Stomach (tissue), 19 donors: ENCODE data around the gene S100A12. TPM values are rescaled to one million over a fixed set of nuclear protein-coding genes. Genes with fewer than 3 reads are reported as not detected.
"Not testable (repeated sequence)": the region's sequence is repeated elsewhere in the genome, so short reads cannot be mapped to it uniquely, and the experiment has no call there.

Experiments used
- DNase-seq, 2 donors: peaks; one replicate each; pipeline versions ENCODE4 v3.0.0 to v3.0.0-alpha.2; 2013 to 2019
- H3K27ac ChIP-seq, 5 donors: fragments of 200-600 bp in 4 of 5; sonication (generic) in 4 of 5; one replicate each; pipeline ENCODE4 v1.5.1; 2013 to 2019; ENCODE audit warnings: mild to moderate bottlenecking in 1 of 5, moderate library complexity in 1 of 5
- H3K27me3 ChIP-seq, 3 donors: fragments of 200-600 bp; sonication (generic); one replicate each; pipeline ENCODE4 v1.5.1; 2017 to 2019; ENCODE audit warnings: mixed run types in 1 of 3
- H3K36me3 ChIP-seq, 4 donors: fragments of 200-600 bp; sonication (generic); 1 replicate in 3 of 4; 2 replicates in 1 of 4; pipeline ENCODE4 v1.5.1; 2016 to 2019
- H3K4me1 ChIP-seq, 4 donors: fragments of 200-600 bp; sonication (generic); one replicate each; pipeline ENCODE4 v1.5.1; 2016 to 2019
- H3K4me3 ChIP-seq, 4 donors: fragments of 200-600 bp; sonication (generic) in 3 of 4; one replicate each; pipeline ENCODE4 v1.5.1; 2016 to 2019; ENCODE audit warnings: mild to moderate bottlenecking in 1 of 4
- H3K9me3 ChIP-seq, 4 donors: fragments of 200-600 bp; sonication (generic); one replicate each; pipeline ENCODE4 v1.5.1; 2016 to 2019
- EP300 ChIP-seq: sonication (generic); formaldehyde crosslinking; IDR thresholded peaks from one replicate; pipeline ENCODE4 v1.6.1; 2017; ENCODE audit warnings: antibody characterized with exemption
- POLR2A ChIP-seq, 4 donors: fragments of 450-650 bp; IDR thresholded peaks; one replicate each; pipeline ENCODE4 v1.6.1; 2016; ENCODE audit warnings: antibody characterized with exemption in 4 of 4, control low read depth in 2 of 4, mild to moderate bottlenecking in 1 of 4, moderate library complexity in 1 of 4
- POLR2AphosphoS5 ChIP-seq, 3 donors: sonication (generic); formaldehyde crosslinking; IDR thresholded peaks; one replicate each; pipeline ENCODE4 v1.6.1; 2016; ENCODE audit warnings: antibody characterized with exemption in 3 of 3
- WGBS, 5 donors: extraction: QIAGEN DNeasy Blood & Tissue Kit in 3 of 5; methylation state at CpG; one replicate each; pipeline versions ENCODE4 v1.1.5 to v1.1.7; 2013 to 2018; 5-methylcytosine and 5-hydroxymethylcytosine counted together
- intact Hi-C: fragments of 100-400 bp; cut with DNase I; formaldehyde crosslinking; loops from one replicate; pipeline ENCODE4 v1.15.1; 2023; ENCODE audit warnings: low total_unique reads
- long read RNA-seq, 10 donors: transcript quantifications; one replicate each; lab custom pipeline, GENCODE V29; 2026
- polyA plus RNA-seq, 3 donors: library from polyadenylated mRNA; stranded (reverse); fragments of 200-250 nt; gene quantifications; one replicate each; pipeline ENCODE4 v1.2.3, GENCODE V29; 2013
- total RNA-seq, 5 donors: library from RNA; depleted of rRNA; stranded (reverse); fragments of >200 nt; gene quantifications; one replicate each; pipeline versions ENCODE4 v1.1.0 to v1.2.3, GENCODE V29; 2014 to 2016
- TF ChIP-seq, protein P1 (sequence below), 7 experiments: fragments of 450-650 bp in 4 of 7; fragments of 200-600 bp in 3 of 7; sonication (generic) in 3 of 7; IDR thresholded peaks; one replicate each; pipeline ENCODE4 v1.5.1; 2016 to 2019; ENCODE audit warnings: antibody characterized with exemption in 7 of 7, control low read depth in 2 of 7, mild to moderate bottlenecking in 1 of 7
- donor health status: healthy with polysubstance abuse.
- donor health status: Bipolar disorder and iron deficiency.
- donor health status: healthy.

S100A12 gene
- total RNA-seq = 1 to 10 TPM in 1 of 5 donors, not detected in 4; 9.0 TPM
- polyA plus RNA-seq = 10 to 100 TPM in 2 of 3 donors, 1 to 10 TPM in 1; 8.2 to 58.3 (median 23.5) TPM
- long read RNA-seq, donor 1, partial matches to known transcripts = 0 of 2 reads
- long read RNA-seq, donor 1, other reads (novel, unspliced or antisense) = 0 of 2 reads
- long read RNA-seq, donor 2, partial matches to known transcripts = 0 of 1 reads
- long read RNA-seq, donor 2, other reads (novel, unspliced or antisense) = 0 of 1 reads
- long read RNA-seq, donor 3, partial matches to known transcripts = 0 of 1 reads
- long read RNA-seq, donor 3, other reads (novel, unspliced or antisense) = 0 of 1 reads
- long read RNA-seq, donor 4 = 0 reads
- long read RNA-seq, donor 5 = 0 reads
- long read RNA-seq, donor 6 = 0 reads
- long read RNA-seq, donor 7, transcript S100A12-201 (3 exons, 518 nt) = major isoform, 6 of 6 reads
- long read RNA-seq, donor 7, partial matches to known transcripts = 0 of 6 reads
- long read RNA-seq, donor 7, other reads (novel, unspliced or antisense) = 0 of 6 reads
- long read RNA-seq, donor 8, partial matches to known transcripts = 0 of 1 reads
- long read RNA-seq, donor 8, other reads (novel, unspliced or antisense) = 0 of 1 reads
- long read RNA-seq, donor 9 = 0 reads
- long read RNA-seq, donor 10, partial matches to known transcripts = 0 of 1 reads
- long read RNA-seq, donor 10, other reads (novel, unspliced or antisense) = 0 of 1 reads

DNA sequence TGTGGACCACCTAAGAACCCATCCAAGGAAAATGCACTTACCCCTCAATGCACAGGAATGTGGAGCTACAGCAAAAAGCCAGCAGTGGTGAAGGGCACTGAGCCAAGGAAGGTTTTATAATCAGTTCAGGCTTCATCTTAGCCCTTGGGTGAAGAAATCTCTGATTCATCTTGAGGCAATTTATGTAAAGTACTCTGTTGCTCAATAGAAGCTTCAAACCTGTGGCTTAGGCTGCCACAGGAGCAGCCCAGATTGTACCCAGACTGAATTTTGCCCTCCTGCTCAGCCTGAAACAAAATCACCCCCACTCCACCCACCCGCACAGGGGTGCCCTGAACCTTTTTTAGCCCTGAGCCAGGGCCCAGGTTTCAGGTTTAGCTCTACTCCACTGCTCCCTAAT, at the start of gene S100A12:
Gene S100A12, minus strand, starts transcription at position 111 of the 400 bp plus-strand sequence. CDS start 1,029 bp downstream, outside the sequence.
- TF ChIP-seq EP300 (no peak), POLR2AphosphoS5 (IDR thresholded peaks at IDR 0.05) (no peak), POLR2A (IDR thresholded peaks at IDR 0.05) (no peak)
- TF ChIP-seq, protein P1, sequence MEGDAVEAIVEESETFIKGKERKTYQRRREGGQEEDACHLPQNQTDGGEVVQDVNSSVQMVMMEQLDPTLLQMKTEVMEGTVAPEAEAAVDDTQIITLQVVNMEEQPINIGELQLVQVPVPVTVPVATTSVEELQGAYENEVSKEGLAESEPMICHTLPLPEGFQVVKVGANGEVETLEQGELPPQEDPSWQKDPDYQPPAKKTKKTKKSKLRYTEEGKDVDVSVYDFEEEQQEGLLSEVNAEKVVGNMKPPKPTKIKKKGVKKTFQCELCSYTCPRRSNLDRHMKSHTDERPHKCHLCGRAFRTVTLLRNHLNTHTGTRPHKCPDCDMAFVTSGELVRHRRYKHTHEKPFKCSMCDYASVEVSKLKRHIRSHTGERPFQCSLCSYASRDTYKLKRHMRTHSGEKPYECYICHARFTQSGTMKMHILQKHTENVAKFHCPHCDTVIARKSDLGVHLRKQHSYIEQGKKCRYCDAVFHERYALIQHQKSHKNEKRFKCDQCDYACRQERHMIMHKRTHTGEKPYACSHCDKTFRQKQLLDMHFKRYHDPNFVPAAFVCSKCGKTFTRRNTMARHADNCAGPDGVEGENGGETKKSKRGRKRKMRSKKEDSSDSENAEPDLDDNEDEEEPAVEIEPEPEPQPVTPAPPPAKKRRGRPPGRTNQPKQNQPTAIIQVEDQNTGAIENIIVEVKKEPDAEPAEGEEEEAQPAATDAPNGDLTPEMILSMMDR (IDR thresholded peaks at IDR 0.05) = no peak

DNA sequence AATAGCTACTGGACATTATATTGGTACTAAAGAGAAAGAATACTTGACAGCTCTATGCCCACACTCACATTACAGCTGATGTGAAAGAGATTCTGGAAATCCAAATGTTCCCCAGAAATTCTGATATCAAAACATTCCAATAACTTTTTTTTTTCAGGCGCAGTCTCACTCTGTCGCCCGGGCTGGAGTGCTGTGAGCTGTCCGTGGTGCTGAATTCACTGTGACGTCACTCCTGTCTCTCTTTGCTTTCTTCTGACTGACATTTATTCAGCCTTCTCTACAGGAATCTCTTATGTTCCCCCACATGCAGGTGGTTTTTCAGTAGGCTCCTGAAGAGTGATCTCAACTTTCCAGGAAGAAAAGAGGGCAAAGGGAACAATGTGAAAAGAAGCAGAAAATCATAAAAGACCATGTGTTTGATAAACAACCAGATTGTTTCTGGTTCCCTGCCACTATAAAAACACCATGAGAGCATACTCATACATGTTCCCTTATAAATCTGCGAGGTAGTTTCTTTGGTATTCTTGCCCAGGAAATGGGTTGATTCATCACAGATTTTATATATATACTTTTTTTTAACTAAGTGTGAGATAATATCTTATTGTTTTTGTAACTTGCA, 47.1 kb upstream of the S100A12 start:
- H3K9me3 ChIP-seq = no peaks in the 10 kb centered on the region
- 6 to 10% (median 8%) methylated on average over 6 of the region's 6 CpGs for WGBS, 5 donors
- H3K4me3 ChIP-seq = no peak overlapping the region
- DNase-seq = peak; percentile 78 to 90
- intact Hi-C loops = no loop called here
- no peaks in the 10 kb centered on the region for H3K36me3 ChIP-seq
- no peak overlapping the region for H3K27ac ChIP-seq
- TF ChIP-seq POLR2A (IDR thresholded peaks at IDR 0.05) (no peak), POLR2AphosphoS5 (IDR thresholded peaks at IDR 0.05) (no peak), EP300 (no peak)
- TF ChIP-seq, protein P1 (IDR thresholded peaks at IDR 0.05) = no peak
- no peaks in the 10 kb centered on the region for H3K4me1 ChIP-seq
- peaks cover 0 to 40% (median 5%) of the 10 kb centered on the region in 3 donors for H3K27me3 ChIP-seq

More for the DNA sequence above, at the start of gene S100A12:
- Histone ChIP-seq H3K4me1 (no peaks in the 10 kb centered on the region), H3K36me3 (no peaks in the 10 kb centered on the region), H3K9me3 (peaks cover 0 to 5% (median 3%) of the 10 kb centered on the region in 4 donors), H3K4me3 (peak within 1 kb of the TSS in 1 of 4 donors; percentile 12), H3K27me3 (peaks cover 0 to 4% (median under 1%) of the 10 kb centered on the region in 3 donors), H3K27ac (peak within 1 kb of the TSS in 2 of 5 donors; percentile 43 to 46)
- 71 to 91% (median 83%) methylated on average over 1 of the region's 1 CpG for WGBS, 5 donors
- intact Hi-C loops = no loop called here
- no peak for DNase-seq

DNA sequence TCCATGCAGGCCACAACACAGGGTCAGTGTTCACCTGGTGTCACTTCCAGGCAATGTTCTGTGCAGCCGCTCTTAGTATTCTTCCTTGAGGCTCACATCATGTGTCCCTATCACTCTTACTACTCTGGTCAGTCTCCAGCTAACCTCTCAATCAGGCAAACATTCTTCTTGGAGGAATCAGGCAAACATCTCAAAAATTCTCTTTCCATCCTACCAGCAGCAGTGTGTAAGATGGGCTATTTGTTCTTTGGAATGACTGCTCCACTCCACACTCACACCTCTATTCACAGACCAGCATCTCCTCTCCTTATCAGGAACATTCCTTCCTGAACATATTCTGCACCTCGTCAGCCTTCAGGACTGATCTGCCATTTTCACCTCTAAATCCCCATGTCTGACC, 44.9 kb upstream of the S100A12 start:
- Histone ChIP-seq H3K27ac (no peak overlapping the region), H3K4me3 (no peak overlapping the region), H3K4me1 (no peaks in the 10 kb centered on the region), H3K36me3 (no peaks in the 10 kb centered on the region), H3K27me3 (peaks cover 0 to 39% (median 0%) of the 10 kb centered on the region in 3 donors), H3K9me3 (no peaks in the 10 kb centered on the region)
- DNase-seq = no peak
- intact Hi-C loops = no loop called here
- TF ChIP-seq POLR2A (IDR thresholded peaks at IDR 0.05) = no peak
- TF ChIP-seq POLR2AphosphoS5 (IDR thresholded peaks at IDR 0.05) = no peak
- TF ChIP-seq EP300 = no peak
- TF ChIP-seq, protein P1 (IDR thresholded peaks at IDR 0.05) = no peak
- WGBS, 5 donors = 59 to 77% (median 64%) methylated on average over 2 of the region's 2 CpGs

DNA sequence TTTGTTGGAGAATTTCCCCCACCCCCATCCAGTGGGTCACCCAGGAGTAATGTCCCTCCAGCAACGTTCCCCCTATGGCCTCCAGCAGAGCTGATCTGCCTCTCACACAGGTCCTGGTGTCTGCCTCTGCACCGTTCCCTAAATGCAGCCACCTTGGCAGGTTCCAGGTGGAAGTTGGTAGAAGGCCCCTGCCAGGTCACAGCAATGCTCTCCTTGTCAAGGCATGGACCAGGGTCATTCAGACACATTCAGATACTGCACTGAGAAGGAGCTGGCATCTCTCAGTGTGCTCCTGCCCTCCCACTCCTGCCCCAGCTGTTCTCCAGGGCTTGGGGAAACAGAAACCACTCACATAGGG, 44.0 kb upstream of the S100A12 start:
- H3K4me3 ChIP-seq, H3K36me3 ChIP-seq, intact Hi-C loops, H3K4me1 ChIP-seq, DNase-seq, H3K9me3 ChIP-seq, H3K27ac ChIP-seq: not testable (repeated sequence)
- 31 to 59% (median 46%) methylated on average over 2 of the region's 2 CpGs for WGBS, 5 donors
- H3K27me3 ChIP-seq = peaks cover 0 to 39% (median 0%) of the 10 kb centered on the region in 3 donors

DNA sequence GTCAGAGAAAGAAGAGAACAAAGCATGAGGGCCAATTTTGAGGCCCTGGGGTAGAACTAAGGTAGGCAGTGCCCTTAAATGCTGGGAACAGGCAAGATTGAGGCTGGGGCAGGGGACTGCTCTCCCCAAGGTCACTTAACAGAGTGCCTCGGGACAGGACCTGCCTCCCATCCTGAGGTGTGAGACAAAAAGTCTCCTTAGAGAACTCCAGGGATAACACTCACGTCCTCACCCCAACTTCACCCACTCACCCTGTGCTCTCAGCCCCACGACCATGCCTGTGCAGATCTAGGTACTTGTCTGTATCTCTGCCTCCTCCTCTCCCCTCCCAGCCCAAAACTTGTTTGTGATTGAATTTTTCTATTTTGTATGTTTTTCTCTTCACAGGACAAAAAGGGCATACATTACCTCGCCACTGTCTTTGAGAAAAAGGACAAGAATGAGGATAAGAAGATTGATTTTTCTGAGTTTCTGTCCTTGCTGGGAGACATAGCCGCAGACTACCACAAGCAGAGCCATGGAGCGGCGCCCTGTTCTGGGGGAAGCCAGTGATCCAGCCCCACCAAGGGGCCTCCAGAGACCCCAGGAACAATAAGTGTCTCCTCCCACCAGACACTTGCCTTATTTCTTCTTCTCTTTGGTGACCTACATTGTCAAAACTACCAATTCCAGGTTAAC, 43.5 kb upstream of the S100A12 start:
- DNase-seq, H3K4me1 ChIP-seq, H3K4me3 ChIP-seq, H3K27ac ChIP-seq, H3K36me3 ChIP-seq, H3K9me3 ChIP-seq, intact Hi-C loops: not testable (repeated sequence)
- 56 to 64% (median 61%) methylated on average over 7 of the region's 7 CpGs for WGBS, 5 donors
- peaks cover 0 to 39% (median 0%) of the 10 kb centered on the region in 3 donors for H3K27me3 ChIP-seq
